Measurements from ENCODE around the gene CEL.
"Not testable (repeated sequence)": the region's sequence is repeated elsewhere in the genome, so short reads cannot be mapped to it uniquely, and the experiment has no call there.

CEL gene

GRCh38 chr9:133075925-133076630 is 14.3 kb downstream of the CEL start:
- H3K9ac ChIP-seq (ENCODE audit: low read depth, low read length) = no peak overlapping the region
- H3K27me3 ChIP-seq (ENCODE audit: control insufficient read depth, insufficient read depth, low read length) = peaks cover 34% of the 10 kb centered on the region
- H3K4me1 ChIP-seq (ENCODE audit: control insufficient read depth, insufficient read depth, low read length) = peaks cover 27% of the 10 kb centered on the region
- H3K36me3 ChIP-seq (ENCODE audit: insufficient read depth, low read length) = no peaks in the 10 kb centered on the region
- no peaks in the 10 kb centered on the region for H3K9me3 ChIP-seq (replicated peaks; ENCODE audit: low read length)
- peak overlapping the region; percentile 22 for H3K4me3 ChIP-seq (ENCODE audit: low read length)
- peak overlapping the region; percentile 61 for H3K4me2 ChIP-seq (ENCODE audit: low read length)

- H3K4me1 ChIP-seq (ENCODE audit: control insufficient read depth, insufficient read depth, low read length) = peaks cover 27% of the 10 kb centered on the region
- no peak overlapping the region for H3K9ac ChIP-seq (ENCODE audit: low read depth, low read length)
- H3K4me3 ChIP-seq (ENCODE audit: low read length) = no peak overlapping the region
- no peaks in the 10 kb centered on the region for H3K36me3 ChIP-seq (ENCODE audit: insufficient read depth, low read length)
- no peaks in the 10 kb centered on the region for H3K9me3 ChIP-seq (replicated peaks; ENCODE audit: low read length)
- H3K4me2 ChIP-seq (ENCODE audit: low read length) = peak overlapping the region; percentile 61
- peaks cover 34% of the 10 kb centered on the region for H3K27me3 ChIP-seq (ENCODE audit: control insufficient read depth, insufficient read depth, low read length)
Observed at GRCh38 chr9:133076691-133077090, 14.9 kb downstream of the CEL start.

GRCh38 chr9:133078486-133078885 is 16.7 kb downstream of the CEL start:
- Histone ChIP-seq H3K9ac (ENCODE audit: low read depth, low read length) (no peak overlapping the region), H3K4me1 (ENCODE audit: control insufficient read depth, insufficient read depth, low read length) (peaks cover 27% of the 10 kb centered on the region), H3K27me3 (ENCODE audit: control insufficient read depth, insufficient read depth, low read length) (peaks cover 34% of the 10 kb centered on the region), H3K9me3 (replicated peaks; ENCODE audit: low read length) (no peaks in the 10 kb centered on the region), H3K36me3 (ENCODE audit: insufficient read depth, low read length) (no peaks in the 10 kb centered on the region), H3K4me3 (ENCODE audit: low read length) (no peak overlapping the region), H3K4me2 (ENCODE audit: low read length) (no peak overlapping the region)

GRCh38 chr9:133080161-133080560 is 18.4 kb downstream of the CEL start:
- Histone ChIP-seq H3K4me1 (ENCODE audit: control insufficient read depth, insufficient read depth, low read length) (peaks cover 14% of the 10 kb centered on the region), H3K36me3 (ENCODE audit: insufficient read depth, low read length) (no peaks in the 10 kb centered on the region), H3K27me3 (ENCODE audit: control insufficient read depth, insufficient read depth, low read length) (peaks cover 31% of the 10 kb centered on the region), H3K4me2 (ENCODE audit: low read length) (no peak overlapping the region), H3K4me3 (ENCODE audit: low read length) (no peak overlapping the region), H3K9me3 (replicated peaks; ENCODE audit: low read length) (no peaks in the 10 kb centered on the region), H3K9ac (ENCODE audit: low read depth, low read length) (no peak overlapping the region)

GRCh38 chr9:133080786-133081779 is 19.3 kb downstream of the CEL start:
- not testable (repeated sequence) for H3K36me3 ChIP-seq (ENCODE audit: insufficient read depth, low read length); H3K9ac ChIP-seq (ENCODE audit: low read depth, low read length); H3K9me3 ChIP-seq (replicated peaks; ENCODE audit: low read length); H3K4me1 ChIP-seq (ENCODE audit: control insufficient read depth, insufficient read depth, low read length); H3K4me2 ChIP-seq (ENCODE audit: low read length); H3K4me3 ChIP-seq (ENCODE audit: low read length)
- peaks cover 31% of the 10 kb centered on the region for H3K27me3 ChIP-seq (ENCODE audit: control insufficient read depth, insufficient read depth, low read length)

- H3K36me3 ChIP-seq (ENCODE audit: insufficient read depth, low read length); H3K4me3 ChIP-seq (ENCODE audit: low read length); H3K9me3 ChIP-seq (replicated peaks; ENCODE audit: low read length); H3K4me1 ChIP-seq (ENCODE audit: control insufficient read depth, insufficient read depth, low read length); H3K4me2 ChIP-seq (ENCODE audit: low read length); H3K9ac ChIP-seq (ENCODE audit: low read depth, low read length): not testable (repeated sequence)
- H3K27me3 ChIP-seq (ENCODE audit: control insufficient read depth, insufficient read depth, low read length) = peaks cover 31% of the 10 kb centered on the region
Observed at GRCh38 chr9:133081957-133082644, 20.3 kb downstream of the CEL start.

GRCh38 chr9:133083688-133084087 is 21.9 kb downstream of the CEL start:
- H3K9ac ChIP-seq (ENCODE audit: low read depth, low read length); H3K4me2 ChIP-seq (ENCODE audit: low read length); H3K4me1 ChIP-seq (ENCODE audit: control insufficient read depth, insufficient read depth, low read length); H3K9me3 ChIP-seq (replicated peaks; ENCODE audit: low read length); H3K4me3 ChIP-seq (ENCODE audit: low read length); H3K36me3 ChIP-seq (ENCODE audit: insufficient read depth, low read length): not testable (repeated sequence)
- H3K27me3 ChIP-seq (ENCODE audit: control insufficient read depth, insufficient read depth, low read length) = peaks cover 28% of the 10 kb centered on the region

- not testable (repeated sequence) for H3K4me1 ChIP-seq (ENCODE audit: control insufficient read depth, insufficient read depth, low read length); H3K9me3 ChIP-seq (replicated peaks; ENCODE audit: low read length); H3K36me3 ChIP-seq (ENCODE audit: insufficient read depth, low read length); H3K9ac ChIP-seq (ENCODE audit: low read depth, low read length); H3K4me2 ChIP-seq (ENCODE audit: low read length); H3K4me3 ChIP-seq (ENCODE audit: low read length)
- H3K27me3 ChIP-seq (ENCODE audit: control insufficient read depth, insufficient read depth, low read length) = peaks cover 18% of the 10 kb centered on the region
Observed at GRCh38 chr9:133086212-133086860, 24.6 kb downstream of the CEL start.

- Histone ChIP-seq H3K4me3 (ENCODE audit: low read length) (no peak overlapping the region), H3K36me3 (ENCODE audit: insufficient read depth, low read length) (no peaks in the 10 kb centered on the region), H3K9me3 (replicated peaks; ENCODE audit: low read length) (no peaks in the 10 kb centered on the region), H3K4me1 (ENCODE audit: control insufficient read depth, insufficient read depth, low read length) (no peaks in the 10 kb centered on the region), H3K4me2 (ENCODE audit: low read length) (no peak overlapping the region), H3K27me3 (ENCODE audit: control insufficient read depth, insufficient read depth, low read length) (peaks cover 18% of the 10 kb centered on the region), H3K9ac (ENCODE audit: low read depth, low read length) (no peak overlapping the region)
Observed at GRCh38 chr9:133086894-133087293, 25.1 kb downstream of the CEL start.

GRCh38 chr9:133087429-133088145 is 25.8 kb downstream of the CEL start:
- Histone ChIP-seq H3K4me3 (ENCODE audit: low read length) (no peak overlapping the region), H3K27me3 (ENCODE audit: control insufficient read depth, insufficient read depth, low read length) (peaks cover 18% of the 10 kb centered on the region), H3K36me3 (ENCODE audit: insufficient read depth, low read length) (no peaks in the 10 kb centered on the region), H3K4me1 (ENCODE audit: control insufficient read depth, insufficient read depth, low read length) (no peaks in the 10 kb centered on the region), H3K9me3 (replicated peaks; ENCODE audit: low read length) (no peaks in the 10 kb centered on the region), H3K4me2 (ENCODE audit: low read length) (no peak overlapping the region), H3K9ac (ENCODE audit: low read depth, low read length) (no peak overlapping the region)

Data from skeletal muscle satellite cell (primary cell).